Gastroesophageal sphincter (tissue), 4 donors: ENCODE data around the gene IGBP1. TPM values are rescaled to one million over a fixed set of nuclear protein-coding genes. Genes with fewer than 3 reads are reported as not detected.

Source experiments
- ATAC-seq: fragments of 150-250 bp; one replicate; pipeline ENCODE4 v1.9.1; 2016; ENCODE audit warnings: mild to moderate bottlenecking, moderate library complexity
- H3K27ac ChIP-seq, 4 donors: fragments of 200-600 bp; sonication (generic) in 3 of 4; 1 replicate in 3 of 4; 2 replicates in 1 of 4; pipeline ENCODE4 v1.5.1; 2016 to 2019
- H3K27me3 ChIP-seq: fragments of 200-600 bp; sonication (generic); one replicate; pipeline ENCODE4 v1.5.1; 2019
- H3K36me3 ChIP-seq, 2 donors: fragments of 200-600 bp; sonication (generic); one replicate each; pipeline ENCODE4 v1.5.1; 2019; ENCODE audit warnings: control low read depth in 1 of 2
- H3K4me1 ChIP-seq, 3 donors: fragments of 200-600 bp; sonication (generic); 1 replicate in 2 of 3; 2 replicates in 1 of 3; pipeline ENCODE4 v1.5.1; 2016 to 2019; ENCODE audit warnings: control low read depth in 2 of 3
- H3K4me3 ChIP-seq, 2 donors: fragments of 200-600 bp; sonication (generic); one replicate each; pipeline ENCODE4 v1.5.1; 2019; ENCODE audit warnings: mild to moderate bottlenecking in 1 of 2, moderate library complexity in 1 of 2
- H3K9me3 ChIP-seq, 3 donors: fragments of 200-600 bp; sonication (generic); one replicate each; pipeline ENCODE4 v1.5.1; 2017 to 2019; ENCODE audit warnings: control low read depth in 2 of 3
- EP300 ChIP-seq: sonication (generic); formaldehyde crosslinking; IDR thresholded peaks from one replicate; pipeline ENCODE4 v1.6.1; 2017; ENCODE audit warnings: antibody characterized with exemption, mild to moderate bottlenecking
- POLR2A ChIP-seq, 2 donors: fragments of 450-650 bp; IDR thresholded peaks; one replicate each; pipeline ENCODE4 v1.6.1; 2017; ENCODE audit warnings: antibody characterized with exemption in 2 of 2, mild to moderate bottlenecking in 2 of 2, moderate library complexity in 1 of 2
- POLR2AphosphoS5 ChIP-seq: sonication (generic); formaldehyde crosslinking; IDR thresholded peaks from one replicate; pipeline ENCODE4 v1.6.1; 2017; ENCODE audit warnings: antibody characterized with exemption
- WGBS, 2 donors: methylation state at CpG; one replicate each; pipeline ENCODE4 v1.1.5; 2018; ENCODE audit warnings: low coverage in 1 of 2; 5-methylcytosine and 5-hydroxymethylcytosine counted together
- total RNA-seq, 4 donors: library from RNA; depleted of rRNA; stranded (reverse); fragments of >200 nt; gene quantifications; one replicate each; pipeline ENCODE4 v1.1.0, GENCODE V29; 2016
- TF ChIP-seq, protein P1 (sequence below), 4 experiments: fragments of 200-600 bp in 2 of 4; fragments of 450-650 bp in 2 of 4; sonication (generic) in 1 of 4; IDR thresholded peaks; one replicate each; pipeline ENCODE4 v1.5.1; 2017 to 2019; ENCODE audit warnings: antibody characterized with exemption in 4 of 4, mild to moderate bottlenecking in 2 of 4, moderate library complexity in 2 of 4

The IGBP1 gene
- total RNA-seq, result 10 to 100 TPM; 46.6 to 74.0 (median 57.0) TPM

GRCh38 chrX:70133303-70134115, at the start of gene IGBP1:
Gene IGBP1 (plus strand): TSS chrX:70133447. CDS start chrX:70133948, 501 bp downstream.
- ATAC-seq, result peak; percentile 91
- Histone ChIP-seq H3K27ac (peak within 1 kb of the TSS; percentile 78 to 88 (median 84)), H3K4me3 (peak within 1 kb of the TSS; percentile 71 to 98), H3K27me3 (no peaks in the 10 kb centered on the region), H3K9me3 (no peaks in the 10 kb centered on the region), H3K4me1 (peaks cover 0 to 24% (median 0%) of the 10 kb centered on the region in 3 donors), H3K36me3 (peaks cover 0 to 5% of the 10 kb centered on the region in 2 donors)
- 3 to 68% methylated on average over 7 to 10 of the region's 59 CpGs for WGBS, 2 donors
- TF ChIP-seq POLR2A (IDR thresholded peaks at IDR 0.05) (peak in 1 of 2 donors; percentile 31), EP300 (no peak), POLR2AphosphoS5 (peak; percentile 43)
- TF ChIP-seq, protein P1, sequence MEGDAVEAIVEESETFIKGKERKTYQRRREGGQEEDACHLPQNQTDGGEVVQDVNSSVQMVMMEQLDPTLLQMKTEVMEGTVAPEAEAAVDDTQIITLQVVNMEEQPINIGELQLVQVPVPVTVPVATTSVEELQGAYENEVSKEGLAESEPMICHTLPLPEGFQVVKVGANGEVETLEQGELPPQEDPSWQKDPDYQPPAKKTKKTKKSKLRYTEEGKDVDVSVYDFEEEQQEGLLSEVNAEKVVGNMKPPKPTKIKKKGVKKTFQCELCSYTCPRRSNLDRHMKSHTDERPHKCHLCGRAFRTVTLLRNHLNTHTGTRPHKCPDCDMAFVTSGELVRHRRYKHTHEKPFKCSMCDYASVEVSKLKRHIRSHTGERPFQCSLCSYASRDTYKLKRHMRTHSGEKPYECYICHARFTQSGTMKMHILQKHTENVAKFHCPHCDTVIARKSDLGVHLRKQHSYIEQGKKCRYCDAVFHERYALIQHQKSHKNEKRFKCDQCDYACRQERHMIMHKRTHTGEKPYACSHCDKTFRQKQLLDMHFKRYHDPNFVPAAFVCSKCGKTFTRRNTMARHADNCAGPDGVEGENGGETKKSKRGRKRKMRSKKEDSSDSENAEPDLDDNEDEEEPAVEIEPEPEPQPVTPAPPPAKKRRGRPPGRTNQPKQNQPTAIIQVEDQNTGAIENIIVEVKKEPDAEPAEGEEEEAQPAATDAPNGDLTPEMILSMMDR (IDR thresholded peaks at IDR 0.05), result peak; percentile 38 to 72 (median 48)

DNA sequence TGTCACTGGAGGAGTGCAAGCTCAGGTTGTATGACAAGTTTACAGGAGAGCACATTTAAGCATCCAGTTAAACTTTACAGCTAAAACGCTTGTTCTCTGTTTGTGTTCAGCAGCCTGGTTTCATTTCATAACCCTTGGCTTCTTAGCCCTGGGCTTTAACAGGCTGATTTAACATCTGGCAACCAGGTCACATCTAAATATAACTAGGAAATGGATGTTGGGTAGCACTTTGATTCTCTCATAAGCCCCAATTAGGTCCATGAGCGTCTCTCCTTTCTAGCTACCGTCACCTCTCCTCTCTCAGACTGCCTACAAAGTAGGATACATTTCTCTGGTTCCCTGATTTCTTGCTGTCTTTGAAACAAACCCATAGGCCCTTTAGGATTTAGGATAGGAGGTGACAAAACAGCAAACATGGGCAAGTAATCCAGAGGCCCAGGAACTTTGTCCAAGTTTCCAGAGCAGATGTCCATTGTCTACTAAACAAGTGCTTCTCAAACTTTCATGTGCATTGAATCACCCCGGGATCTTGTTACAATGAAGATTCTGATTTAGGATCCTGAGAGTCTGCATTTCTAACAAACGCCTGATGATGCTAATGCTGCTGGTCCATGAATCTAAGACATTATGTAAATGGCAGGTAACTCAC, 48.5 kb upstream of the IGBP1 start:
- Histone ChIP-seq H3K9me3 (no peaks in the 10 kb centered on the region), H3K4me1 (peaks cover 0 to 10% (median 0%) of the 10 kb centered on the region in 3 donors), H3K27ac (no peak overlapping the region), H3K36me3 (no peaks in the 10 kb centered on the region), H3K4me3 (no peak overlapping the region), H3K27me3 (no peaks in the 10 kb centered on the region)
- TF ChIP-seq POLR2A (IDR thresholded peaks at IDR 0.05) (no peak), POLR2AphosphoS5 (no peak), EP300 (no peak)
- TF ChIP-seq, protein P1 (IDR thresholded peaks at IDR 0.05), result no peak
- 56 to 79% methylated on average over 3 of the region's 5 CpGs for WGBS, 2 donors
- ATAC-seq, result no peak

GRCh38 chrX:70087857-70088630, 45.2 kb upstream of the IGBP1 start:
- no peak for ATAC-seq
- 33 to 53% methylated on average over 2 to 8 of the region's 11 CpGs for WGBS, 2 donors
- no peaks in the 10 kb centered on the region for H3K9me3 ChIP-seq
- TF ChIP-seq EP300, result no peak
- TF ChIP-seq, protein P1 (IDR thresholded peaks at IDR 0.05), result no peak
- no peak for TF ChIP-seq POLR2A (IDR thresholded peaks at IDR 0.05)
- no peak for TF ChIP-seq POLR2AphosphoS5
- H3K4me3 ChIP-seq, result no peak overlapping the region
- H3K36me3 ChIP-seq, result no peaks in the 10 kb centered on the region
- no peak overlapping the region for H3K27ac ChIP-seq
- peaks cover 0 to 10% (median 0%) of the 10 kb centered on the region in 3 donors for H3K4me1 ChIP-seq
- no peaks in the 10 kb centered on the region for H3K27me3 ChIP-seq

DNA sequence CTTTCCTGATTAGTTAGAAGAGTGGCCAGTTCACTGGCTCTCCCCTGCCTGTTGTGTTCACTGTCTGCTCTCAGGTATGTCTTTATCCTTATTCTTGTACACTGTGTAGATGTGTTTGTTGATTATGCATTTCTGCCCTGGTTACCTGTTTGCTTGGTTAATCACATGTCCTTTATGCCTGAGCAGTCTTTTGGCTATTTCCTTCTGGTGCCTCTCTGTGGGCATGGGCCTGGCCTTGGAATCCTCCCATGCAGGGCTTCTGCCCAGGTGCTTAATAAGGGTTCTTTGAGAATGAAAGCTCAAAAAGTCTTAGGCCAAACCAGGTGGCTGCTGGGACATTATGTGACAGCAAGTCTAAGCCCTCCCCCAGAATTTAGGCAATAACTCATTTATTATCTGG, 44.5 kb upstream of the IGBP1 start:
- no peak overlapping the region for H3K27ac ChIP-seq
- no peak for ATAC-seq
- H3K9me3 ChIP-seq, result no peaks in the 10 kb centered on the region
- H3K4me3 ChIP-seq, result no peak overlapping the region
- H3K27me3 ChIP-seq, result no peaks in the 10 kb centered on the region
- no peaks in the 10 kb centered on the region for H3K36me3 ChIP-seq
- TF ChIP-seq, protein P1 (IDR thresholded peaks at IDR 0.05), result no peak
- peaks cover 0 to 10% (median 0%) of the 10 kb centered on the region in 3 donors for H3K4me1 ChIP-seq
